ENCODE results near the gene BCAR3. TPM values are rescaled to one million over a fixed set of nuclear protein-coding genes. Genes with fewer than 3 reads are reported as not detected.

The BCAR3 gene
- total RNA-seq, 4 donors from 2014 or later: 22.3 to 98.7 (median 28.3) TPM

DNA sequence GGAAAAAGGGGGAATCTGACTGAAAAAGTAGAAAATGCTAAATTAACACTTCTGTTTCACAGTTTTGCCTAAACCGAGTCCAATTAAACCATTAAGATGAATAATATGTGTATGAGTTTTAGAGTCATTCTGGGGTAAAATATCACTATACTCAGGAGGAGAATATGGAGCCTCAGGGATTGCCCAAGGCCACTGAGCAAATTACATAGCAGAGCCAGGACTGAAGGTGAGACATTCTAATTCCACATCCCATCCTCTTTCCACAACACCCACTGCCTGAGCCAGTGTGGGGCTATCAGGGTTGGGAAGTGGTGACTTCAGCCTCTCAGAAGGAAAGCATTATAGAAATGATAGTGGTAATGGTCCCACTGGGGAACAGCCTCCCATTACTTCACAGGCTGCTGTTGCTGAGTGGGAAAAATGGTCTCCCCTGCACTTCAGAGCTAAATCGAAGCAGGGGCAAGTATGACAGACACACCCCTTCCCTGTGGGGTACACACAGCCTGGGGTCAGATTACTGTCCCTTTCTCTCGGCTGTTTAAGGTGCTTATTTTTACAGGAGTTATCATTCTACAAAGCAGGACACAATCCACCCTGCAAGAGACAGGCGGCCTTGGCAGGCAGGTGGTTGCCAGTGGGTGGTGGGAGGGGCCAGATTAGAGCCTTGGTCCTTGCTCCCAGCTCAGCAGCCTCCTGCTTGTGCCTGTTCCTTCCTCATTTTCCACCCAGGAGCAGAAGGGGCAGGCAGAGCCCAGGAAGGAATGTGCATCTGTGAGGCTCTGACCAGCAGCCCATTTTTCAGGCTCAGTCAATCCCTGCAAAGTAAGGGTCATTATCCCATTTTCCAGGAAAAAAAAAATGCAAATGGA, 9.5 kb upstream of the BCAR3 start:
- TF ChIP-seq, protein P1, sequence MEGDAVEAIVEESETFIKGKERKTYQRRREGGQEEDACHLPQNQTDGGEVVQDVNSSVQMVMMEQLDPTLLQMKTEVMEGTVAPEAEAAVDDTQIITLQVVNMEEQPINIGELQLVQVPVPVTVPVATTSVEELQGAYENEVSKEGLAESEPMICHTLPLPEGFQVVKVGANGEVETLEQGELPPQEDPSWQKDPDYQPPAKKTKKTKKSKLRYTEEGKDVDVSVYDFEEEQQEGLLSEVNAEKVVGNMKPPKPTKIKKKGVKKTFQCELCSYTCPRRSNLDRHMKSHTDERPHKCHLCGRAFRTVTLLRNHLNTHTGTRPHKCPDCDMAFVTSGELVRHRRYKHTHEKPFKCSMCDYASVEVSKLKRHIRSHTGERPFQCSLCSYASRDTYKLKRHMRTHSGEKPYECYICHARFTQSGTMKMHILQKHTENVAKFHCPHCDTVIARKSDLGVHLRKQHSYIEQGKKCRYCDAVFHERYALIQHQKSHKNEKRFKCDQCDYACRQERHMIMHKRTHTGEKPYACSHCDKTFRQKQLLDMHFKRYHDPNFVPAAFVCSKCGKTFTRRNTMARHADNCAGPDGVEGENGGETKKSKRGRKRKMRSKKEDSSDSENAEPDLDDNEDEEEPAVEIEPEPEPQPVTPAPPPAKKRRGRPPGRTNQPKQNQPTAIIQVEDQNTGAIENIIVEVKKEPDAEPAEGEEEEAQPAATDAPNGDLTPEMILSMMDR (IDR thresholded peaks at IDR 0.05; ENCODE audit: low read depth): no peak

DNA sequence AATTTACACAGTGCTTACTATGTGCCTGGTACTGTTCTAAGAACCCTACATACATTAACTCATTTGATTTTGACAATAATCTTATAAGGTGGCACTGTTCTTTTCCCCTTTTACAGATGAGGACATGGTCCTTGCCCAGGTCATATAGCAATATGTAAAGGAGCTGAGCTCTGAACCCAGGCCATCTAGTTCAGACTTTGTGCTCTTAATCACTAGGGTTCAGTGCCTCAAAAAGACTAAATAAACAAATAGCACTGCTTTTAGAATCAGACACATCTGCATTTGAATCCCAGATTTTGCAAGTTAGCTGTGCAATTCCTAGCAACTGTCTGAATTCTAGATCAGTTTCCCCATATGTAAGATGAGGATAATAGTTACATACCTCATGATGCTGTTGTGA, 8.7 kb upstream of the BCAR3 start:
- TF ChIP-seq, protein P1 (IDR thresholded peaks at IDR 0.05; ENCODE audit: low read depth): no peak

DNA sequence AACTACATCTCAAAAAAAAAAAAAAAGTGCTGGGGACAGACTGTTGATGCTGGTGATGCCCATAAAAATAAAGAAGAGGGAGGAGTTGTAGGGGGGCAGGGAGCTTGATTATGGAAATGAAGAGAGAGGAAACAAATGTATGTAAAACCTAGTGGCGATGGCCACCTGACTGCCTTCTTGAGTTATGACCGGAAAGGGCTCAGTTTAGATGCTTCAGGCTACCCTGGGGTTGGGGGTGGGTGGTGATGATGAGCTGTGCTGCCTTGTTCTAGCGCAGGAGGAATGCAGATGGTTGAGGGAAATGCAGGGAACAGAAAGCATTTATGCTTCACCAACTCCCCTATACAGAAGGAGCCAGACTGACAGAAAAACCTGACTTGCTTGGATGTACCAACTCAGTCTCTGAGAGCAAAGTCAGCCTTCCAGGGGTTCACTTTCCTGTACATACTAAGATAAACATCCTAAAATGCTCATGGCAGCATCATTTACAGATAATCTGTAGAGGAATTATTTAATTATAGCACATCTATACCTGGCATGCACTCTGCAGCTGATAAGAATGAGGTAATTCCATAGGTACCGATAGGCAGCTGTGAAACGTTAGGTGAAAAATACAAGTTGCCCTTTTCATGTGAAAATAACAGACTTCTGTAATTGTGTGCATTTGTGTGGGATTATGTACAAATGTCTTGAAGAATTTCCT, 8.0 kb upstream of the BCAR3 start:
- TF ChIP-seq, protein P1 (IDR thresholded peaks at IDR 0.05; ENCODE audit: low read depth): no peak

DNA sequence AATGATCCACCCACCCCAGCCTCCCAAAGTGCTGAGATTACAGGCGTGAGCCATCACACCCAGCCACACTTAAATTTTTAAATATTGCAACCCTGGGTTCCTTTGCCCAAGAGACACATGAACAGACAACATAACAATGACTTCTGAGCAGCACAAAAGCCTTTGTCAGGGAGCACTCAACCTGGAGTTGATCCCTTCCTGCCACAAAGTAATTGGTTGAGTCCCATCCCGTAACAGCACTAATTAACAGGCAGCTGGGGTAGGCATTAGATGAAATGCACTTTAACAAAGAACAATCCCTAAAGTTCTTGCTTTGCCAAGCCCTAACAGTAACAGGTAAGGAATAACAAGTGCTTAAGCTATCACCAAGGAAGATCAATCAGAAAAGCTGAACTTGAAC, 5.9 kb upstream of the BCAR3 start:
- TF ChIP-seq, protein P1 (IDR thresholded peaks at IDR 0.05; ENCODE audit: low read depth): no peak

DNA sequence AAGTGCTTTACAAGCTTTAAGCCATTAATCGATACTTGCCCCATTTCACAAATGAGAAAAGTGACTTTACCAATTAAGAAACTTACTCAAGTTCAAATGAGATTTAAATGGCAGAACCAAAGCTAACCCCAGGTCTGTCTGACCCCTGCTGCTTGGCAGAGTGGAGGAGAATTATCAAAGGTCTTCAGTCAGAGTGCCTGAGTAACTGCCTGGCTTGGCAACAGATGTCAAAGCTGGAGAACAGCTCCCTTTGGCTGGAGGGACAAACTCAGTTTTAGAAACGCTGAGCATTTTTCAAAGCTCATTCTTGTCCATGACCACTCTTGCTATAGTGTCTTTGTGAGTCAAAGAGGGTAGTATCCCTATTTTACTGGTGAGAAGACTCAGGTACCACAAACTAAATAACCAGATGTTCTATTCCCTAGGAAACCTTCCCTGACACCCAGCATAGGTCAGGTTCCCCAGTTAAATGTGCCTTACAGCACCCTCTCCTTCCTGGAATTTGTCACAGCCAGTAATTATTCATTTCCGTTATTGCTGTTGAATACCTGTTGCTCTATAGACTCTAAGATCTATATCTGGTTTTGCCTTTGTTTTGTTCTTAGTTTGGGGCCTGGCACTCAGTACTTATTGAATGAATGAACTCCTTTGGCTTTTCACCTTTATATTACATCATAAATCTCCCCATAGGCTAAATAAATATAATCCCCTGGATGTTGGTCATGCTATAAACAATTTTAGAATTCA, 5.0 kb upstream of the BCAR3 start:
- TF ChIP-seq, protein P1 (IDR thresholded peaks at IDR 0.05; ENCODE audit: low read depth): no peak

DNA sequence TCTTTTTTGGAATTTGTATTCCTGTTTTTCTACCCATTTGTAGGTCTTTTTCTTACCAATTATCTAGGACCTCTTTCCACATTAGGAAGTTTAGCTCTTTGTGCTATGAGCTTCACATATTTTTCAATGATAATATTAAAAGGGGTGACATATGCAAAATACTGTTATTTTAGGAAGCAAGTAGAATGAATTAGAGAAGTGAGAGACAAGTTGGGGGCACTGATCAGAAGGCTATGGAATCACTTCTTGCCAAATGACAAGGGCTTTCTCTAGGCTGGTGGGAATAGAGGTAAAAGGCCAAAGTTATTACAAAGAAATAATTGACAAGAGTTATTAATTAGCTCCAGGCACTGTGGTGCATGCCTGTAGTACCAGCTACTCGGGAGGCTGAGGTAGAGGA, 4.3 kb upstream of the BCAR3 start:
- TF ChIP-seq, protein P1 (IDR thresholded peaks at IDR 0.05; ENCODE audit: low read depth): no peak

DNA sequence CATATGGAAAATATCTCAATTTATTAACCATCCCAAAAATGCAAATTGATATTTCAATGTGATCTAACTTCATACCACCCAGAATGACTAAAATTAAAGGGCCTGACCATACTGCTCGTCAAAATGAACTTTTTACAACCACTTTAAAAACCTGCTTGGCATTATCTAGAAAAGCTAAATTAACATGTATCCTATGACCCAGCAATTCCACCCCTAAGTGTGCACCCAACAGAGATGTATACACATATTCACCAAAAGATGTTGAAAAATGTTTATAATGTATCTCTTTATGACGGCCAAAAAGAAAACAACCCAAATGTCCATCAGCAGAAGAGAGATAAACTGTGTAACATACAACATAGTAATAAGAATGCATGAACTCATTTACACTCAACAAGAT, 1.6 kb upstream of the BCAR3 start:
- TF ChIP-seq, protein P1 (IDR thresholded peaks at IDR 0.05; ENCODE audit: low read depth): no peak

All from subcutaneous adipose tissue (tissue), 4 donors.